Smooth muscle cell (in vitro differentiated cells): ENCODE measurements around the gene PIP4K2A. TPM values are rescaled to one million over a fixed set of nuclear protein-coding genes. Genes with fewer than 3 reads are reported as not detected.

Source experiments
- DNase-seq: peaks from one replicate; lab custom pipeline; 2025; ENCODE audit not compliant: unreplicated experiment; lab: John Stamatoyannopoulos, UW
- H2AFZ ChIP-seq: fragments of 200-600 bp; sonication (generic); 2 replicates; pipeline ENCODE4 v1.6.0; 2016; ENCODE audit warnings: antibody characterized with exemption, low read depth, mild to moderate bottlenecking
- H3F3A ChIP-seq: fragments of 200-600 bp; sonication (generic); 2 replicates; pipeline ENCODE4 v1.6.0; 2017; ENCODE audit warnings: antibody characterized with exemption, low read depth
- H3K27ac ChIP-seq: fragments of 200-600 bp; sonication (generic); 2 replicates; pipeline ENCODE4 v1.5.1; 2016; ENCODE audit warnings: low read depth, mild to moderate bottlenecking
- H3K27me3 ChIP-seq: fragments of 200-600 bp; sonication (generic); 2 replicates; pipeline ENCODE4 v1.6.1; 2016; ENCODE audit warnings: low read depth, mild to moderate bottlenecking
- H3K36me3 ChIP-seq: fragments of 200-600 bp; sonication (generic); 2 replicates; pipeline ENCODE4 v1.5.1; 2016; ENCODE audit warnings: low read depth
- H3K4me1 ChIP-seq: fragments of 200-600 bp; sonication (generic); 2 replicates; pipeline ENCODE4 v1.5.1; 2016; ENCODE audit warnings: low read depth
- H3K4me2 ChIP-seq: fragments of 200-600 bp; sonication (generic); 2 replicates; pipeline ENCODE4 v1.6.0; 2016; ENCODE audit warnings: mild to moderate bottlenecking
- H3K4me3 ChIP-seq: fragments of 200-600 bp; sonication (generic); 2 replicates; pipeline ENCODE4 v1.5.1; 2016; ENCODE audit warnings: mild to moderate bottlenecking
- H3K79me2 ChIP-seq: fragments of 200-600 bp; sonication (generic); 2 replicates; pipeline ENCODE4 v1.6.0; 2016; ENCODE audit warnings: low read depth, mild to moderate bottlenecking
- H3K9ac ChIP-seq: fragments of 200-600 bp; sonication (generic); 2 replicates; pipeline ENCODE4 v1.6.0; 2016; ENCODE audit warnings: low read depth
- H3K9me3 ChIP-seq: fragments of 200-600 bp; sonication (generic); replicated peaks from 2 replicates; pipeline ENCODE4 v1.5.1; 2016; ENCODE audit warnings: low read depth
- H4K20me1 ChIP-seq: fragments of 200-600 bp; sonication (generic); 2 replicates; pipeline ENCODE4 v1.6.0; 2016; ENCODE audit warnings: low read depth
- CTCF ChIP-seq: fragments of 200-600 bp; sonication (generic); IDR thresholded peaks from 2 replicates; pipeline ENCODE4 v1.5.1; 2017; ENCODE audit warnings: borderline replicate concordance, mild to moderate bottlenecking, antibody characterized with exemption; ENCODE audit not compliant: insufficient read depth, poor library complexity, severe bottlenecking
- WGBS: methylation state at CpG from one replicate; pipeline ENCODE4 v1.1.7; 2016; ENCODE audit warnings: low lambda C conversion rate; 5-methylcytosine and 5-hydroxymethylcytosine counted together
- polyA plus RNA-seq: library from polyadenylated mRNA; unstranded; fragments of >200 nt; fragmentation: Nextera tagmentation; extraction: Ambion mirVana; gene quantifications from 2 replicates; pipeline ENCODE4 v1.2.1, GENCODE V29; 2016
- total RNA-seq: library from RNA; depleted of rRNA; stranded (reverse); fragments of >200 nt; gene quantifications from 2 replicates; pipeline ENCODE4 v1.2.3, GENCODE V29; 2014

Gene PIP4K2A
- total and polyA plus RNA-seq, 2 experiments from 2014 or later = 7.5 to 8.9 TPM

- Histone ChIP-seq H2AFZ (peak overlapping the region; percentile 89), H3K4me1 (peaks cover 12% of the 10 kb centered on the region), H3K27ac (no peak overlapping the region), H3K9ac (peak overlapping the region; percentile 43), H4K20me1 (peaks cover 44% of the 10 kb centered on the region), H3K36me3 (no peaks in the 10 kb centered on the region), H3K27me3 (no peaks in the 10 kb centered on the region), H3K9me3 (no peaks in the 10 kb centered on the region), H3K79me2 (peaks cover 56% of the 10 kb centered on the region), H3K4me3 (peak overlapping the region; percentile 93), H3K4me2 (peak overlapping the region; percentile 100), H3F3A (no peaks in the 10 kb centered on the region)
- DNase-seq = no peak
- TF ChIP-seq CTCF = no peak
- under 1% methylated on average over 64 of the region's 73 CpGs for WGBS
Measured at GRCh38 chr10:22712956-22713852, 1.2 kb downstream of the PIP4K2A start.

- DNase-seq = no peak
- Histone ChIP-seq H2AFZ (peak overlapping the region; percentile 89), H3K79me2 (peaks cover 63% of the 10 kb centered on the region), H4K20me1 (peaks cover 47% of the 10 kb centered on the region), H3K36me3 (no peaks in the 10 kb centered on the region), H3K27me3 (no peaks in the 10 kb centered on the region), H3K9ac (peak overlapping the region; percentile 43), H3F3A (no peaks in the 10 kb centered on the region), H3K27ac (no peak overlapping the region), H3K4me2 (peak overlapping the region; percentile 100), H3K4me3 (peak overlapping the region; percentile 93), H3K4me1 (peaks cover 12% of the 10 kb centered on the region), H3K9me3 (no peaks in the 10 kb centered on the region)
- no peak for TF ChIP-seq CTCF
- WGBS = 24% methylated on average over 8 of the region's 8 CpGs
Measured at GRCh38 chr10:22712211-22712955, 2.0 kb downstream of the PIP4K2A start.

DNA sequence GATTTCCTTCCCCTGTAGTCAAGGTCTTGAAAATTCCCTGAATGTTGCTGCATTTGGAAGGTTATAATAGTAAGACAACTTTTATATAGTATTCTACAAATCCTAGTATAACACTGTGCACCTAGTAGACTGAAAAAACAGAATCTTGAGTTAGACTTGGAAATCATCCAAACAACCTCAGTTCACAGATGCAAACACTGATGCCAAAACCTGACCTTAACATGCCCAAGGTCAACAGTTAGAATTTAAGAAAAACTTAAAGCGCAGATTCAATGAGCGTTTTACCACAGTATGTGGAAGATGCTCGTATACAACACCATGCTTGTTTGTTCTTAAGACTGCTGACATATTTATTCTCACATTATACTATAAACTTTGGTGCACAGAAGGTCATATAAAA lies 3.0 kb downstream of the PIP4K2A start:
- Histone ChIP-seq H3F3A (no peaks in the 10 kb centered on the region), H3K36me3 (no peaks in the 10 kb centered on the region), H3K9me3 (no peaks in the 10 kb centered on the region), H3K27ac (no peak overlapping the region), H2AFZ (no peak overlapping the region), H3K4me1 (peaks cover 12% of the 10 kb centered on the region), H3K79me2 (peaks cover 71% of the 10 kb centered on the region), H3K27me3 (no peaks in the 10 kb centered on the region), H4K20me1 (peaks cover 47% of the 10 kb centered on the region), H3K4me2 (no peak overlapping the region), H3K4me3 (peak overlapping the region; percentile 93), H3K9ac (no peak overlapping the region)
- TF ChIP-seq CTCF = no peak
- DNase-seq = no peak
- WGBS = 92% methylated on average over 3 of the region's 3 CpGs
